ENCODE results near the gene KRTAP2-1. TPM values are rescaled to one million over a fixed set of nuclear protein-coding genes. Genes with fewer than 3 reads are reported as not detected.
"Not testable (repeated sequence)": the region's sequence is repeated elsewhere in the genome, so short reads cannot be mapped to it uniquely, and the experiment has no call there.

The KRTAP2-1 gene
- total RNA-seq, 1 donor from 2014 or later = not detected

GRCh38 chr17:41059276-41060051 is 12.3 kb upstream of the KRTAP2-1 start:
- DNase-seq (ENCODE audit: low spot score); intact Hi-C loops (cut with DNase I): not testable (repeated sequence)

GRCh38 chr17:41058741-41059140 is 11.6 kb upstream of the KRTAP2-1 start:
- intact Hi-C loops (cut with DNase I) = no loop called here

GRCh38 chr17:41057547-41057946 is 10.4 kb upstream of the KRTAP2-1 start:
- no peak for DNase-seq (ENCODE audit: low spot score)
- intact Hi-C loops (cut with DNase I) = no loop called here

More at GRCh38 chr17:41058741-41059140, 11.6 kb upstream of the KRTAP2-1 start:
- DNase-seq (ENCODE audit: low spot score) = no peak

GRCh38 chr17:41055130-41055529 is 8.0 kb upstream of the KRTAP2-1 start, which contains the start of gene KRTAP2-2:
TSS of gene KRTAP2-2 (minus strand) at chr17:41055230. CDS start at chr17:41055211, 19 bp downstream.
- intact Hi-C loops (cut with DNase I); DNase-seq (ENCODE audit: low spot score): not testable (repeated sequence)

- DNase-seq (ENCODE audit: low spot score); intact Hi-C loops (cut with DNase I): not testable (repeated sequence)
Measured at GRCh38 chr17:41054556-41054955, 7.4 kb upstream of the KRTAP2-1 start.

GRCh38 chr17:41054025-41054424 is 6.9 kb upstream of the KRTAP2-1 start:
- no peak for DNase-seq (ENCODE audit: low spot score)
- intact Hi-C loops (cut with DNase I) = no loop called here

- no peak for DNase-seq (ENCODE audit: low spot score)
- intact Hi-C loops (cut with DNase I) = no loop called here
Measured at GRCh38 chr17:41052566-41052965, 5.5 kb upstream of the KRTAP2-1 start.

- intact Hi-C loops (cut with DNase I) = no loop called here
- no peak for DNase-seq (ENCODE audit: low spot score)
Measured at GRCh38 chr17:41049110-41049509, 2.0 kb upstream of the KRTAP2-1 start.

GRCh38 chr17:41048441-41048840 is 1.3 kb upstream of the KRTAP2-1 start:
- DNase-seq (ENCODE audit: low spot score) = no peak
- intact Hi-C loops (cut with DNase I) = no loop called here

- intact Hi-C loops (cut with DNase I) = no loop called here
- no peak for DNase-seq (ENCODE audit: low spot score)
Measured at GRCh38 chr17:41042953-41043352, 4.2 kb downstream of the KRTAP2-1 start.

- intact Hi-C loops (cut with DNase I); DNase-seq (ENCODE audit: low spot score): not testable (repeated sequence)
Measured at GRCh38 chr17:41040783-41041571, 6.1 kb downstream of the KRTAP2-1 start, which contains the start of gene KRTAP1-1. TSS of gene KRTAP1-1 (minus strand) at chr17:41041450. CDS start at chr17:41041397, 53 bp downstream.

- intact Hi-C loops (cut with DNase I) = no loop called here
Measured at GRCh38 chr17:41037853-41038350, 9.2 kb downstream of the KRTAP2-1 start.

GRCh38 chr17:41034346-41034935 is 12.7 kb downstream of the KRTAP2-1 start, which contains the start of gene KRTAP1-3:
TSS of gene KRTAP1-3 (minus strand) at chr17:41034874. CDS start at chr17:41034821, 53 bp downstream.
- intact Hi-C loops (cut with DNase I); DNase-seq (ENCODE audit: low spot score): not testable (repeated sequence)

More at GRCh38 chr17:41037853-41038350, 9.2 kb downstream of the KRTAP2-1 start:
- no peak for DNase-seq (ENCODE audit: low spot score)

GRCh38 chr17:41029633-41030245 is 17.4 kb downstream of the KRTAP2-1 start, which contains the start of gene KRTAP1-4:
TSS of gene KRTAP1-4 (minus strand) at chr17:41030195. CDS start at chr17:41030078, 117 bp downstream.
- intact Hi-C loops (cut with DNase I) = no loop called here

GRCh38 chr17:41026715-41027471 is 20.2 kb downstream of the KRTAP2-1 start, which contains the start of gene KRTAP1-5:
TSS of gene KRTAP1-5 (minus strand) at chr17:41027208. CDS start at chr17:41027155, 53 bp downstream.
- intact Hi-C loops (cut with DNase I) = no loop called here
- DNase-seq (ENCODE audit: low spot score) = no peak

More at GRCh38 chr17:41029633-41030245, 17.4 kb downstream of the KRTAP2-1 start, which contains the start of gene KRTAP1-4:
- DNase-seq (ENCODE audit: low spot score) = no peak

GRCh38 chr17:41024697-41025096 is 22.4 kb downstream of the KRTAP2-1 start:
- intact Hi-C loops (cut with DNase I) = no loop called here

GRCh38 chr17:41020336-41020735 is 26.8 kb downstream of the KRTAP2-1 start:
- intact Hi-C loops (cut with DNase I) = no loop called here
- no peak for DNase-seq (ENCODE audit: low spot score)

More at GRCh38 chr17:41024697-41025096, 22.4 kb downstream of the KRTAP2-1 start:
- no peak for DNase-seq (ENCODE audit: low spot score)

- DNase-seq (ENCODE audit: low spot score) = no peak
- intact Hi-C loops (cut with DNase I) = no loop called here
Measured at GRCh38 chr17:41019415-41019814, 27.7 kb downstream of the KRTAP2-1 start.
